ENCODE results near the gene SLC13A5.

GRCh38 chr17:6666557-6666956 lies 46.6 kb downstream of the SLC13A5 start:
- TF ChIP-seq, protein P1, sequence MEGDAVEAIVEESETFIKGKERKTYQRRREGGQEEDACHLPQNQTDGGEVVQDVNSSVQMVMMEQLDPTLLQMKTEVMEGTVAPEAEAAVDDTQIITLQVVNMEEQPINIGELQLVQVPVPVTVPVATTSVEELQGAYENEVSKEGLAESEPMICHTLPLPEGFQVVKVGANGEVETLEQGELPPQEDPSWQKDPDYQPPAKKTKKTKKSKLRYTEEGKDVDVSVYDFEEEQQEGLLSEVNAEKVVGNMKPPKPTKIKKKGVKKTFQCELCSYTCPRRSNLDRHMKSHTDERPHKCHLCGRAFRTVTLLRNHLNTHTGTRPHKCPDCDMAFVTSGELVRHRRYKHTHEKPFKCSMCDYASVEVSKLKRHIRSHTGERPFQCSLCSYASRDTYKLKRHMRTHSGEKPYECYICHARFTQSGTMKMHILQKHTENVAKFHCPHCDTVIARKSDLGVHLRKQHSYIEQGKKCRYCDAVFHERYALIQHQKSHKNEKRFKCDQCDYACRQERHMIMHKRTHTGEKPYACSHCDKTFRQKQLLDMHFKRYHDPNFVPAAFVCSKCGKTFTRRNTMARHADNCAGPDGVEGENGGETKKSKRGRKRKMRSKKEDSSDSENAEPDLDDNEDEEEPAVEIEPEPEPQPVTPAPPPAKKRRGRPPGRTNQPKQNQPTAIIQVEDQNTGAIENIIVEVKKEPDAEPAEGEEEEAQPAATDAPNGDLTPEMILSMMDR (IDR thresholded peaks at IDR 0.05) = no peak
- no peak for TF ChIP-seq POLR2AphosphoS5 (IDR thresholded peaks at IDR 0.05)
- no peak for TF ChIP-seq EP300 (IDR thresholded peaks at IDR 0.05; ENCODE audit: low read depth)

Measured in transverse colon (tissue), 4 donors.